Chondrocyte (in vitro differentiated cells): ENCODE results near the gene TRIM24. TPM values are rescaled to one million over a fixed set of nuclear protein-coding genes. Genes with fewer than 3 reads are reported as not detected.

Experiments
- DNase-seq: peaks from one replicate; pipeline ENCODE4 v3.0.0; 2021; ENCODE audit warnings: mixed read lengths, low spot score
- H3K27ac Mint-ChIP-seq: one replicate; pipeline ENCODE4 v1.8.0; 2021; ENCODE audit warnings: mild to moderate bottlenecking, moderate library complexity, mixed read lengths; ENCODE audit not compliant: unreplicated experiment
- H3K27me3 Mint-ChIP-seq: 2 replicates; pipeline ENCODE4 v1.8.0; 2021; ENCODE audit warnings: low read depth, mixed read lengths
- H3K36me3 Mint-ChIP-seq: 2 replicates; pipeline ENCODE4 v1.8.0; 2021; ENCODE audit warnings: low read depth, mixed read lengths
- H3K4me1 Mint-ChIP-seq: 2 replicates; pipeline ENCODE4 v1.8.0; 2021; ENCODE audit warnings: low read depth, mild to moderate bottlenecking, mixed read lengths
- H3K4me3 Mint-ChIP-seq: one replicate; pipeline ENCODE4 v1.8.0; 2021; ENCODE audit warnings: mild to moderate bottlenecking, moderate library complexity, mixed read lengths; ENCODE audit not compliant: unreplicated experiment
- H3K9me3 Mint-ChIP-seq: 2 replicates; pipeline ENCODE4 v1.8.0; 2021; ENCODE audit warnings: low read depth, mixed read lengths
- CTCF ChIP-seq: fragments of 200-600 bp; sonication (generic); IDR thresholded peaks from 2 replicates; pipeline ENCODE4 v1.5.0; 2021; ENCODE audit warnings: antibody characterized with exemption, mild to moderate bottlenecking, moderate library complexity
- total RNA-seq: library from RNA; stranded (reverse); gene quantifications from 3 replicates; pipeline ENCODE4 v1.2.1, GENCODE V29; 2021

TRIM24 gene
- total RNA-seq, 1 donor from 2014 or later: 31.6 TPM

- no peak for DNase-seq
- peaks cover 12% of the 10 kb centered on the region for H3K9me3 Mint-ChIP-seq
- peaks cover 4% of the 10 kb centered on the region for H3K36me3 Mint-ChIP-seq
- no peak overlapping the region for H3K4me3 Mint-ChIP-seq
- no peaks in the 10 kb centered on the region for H3K27me3 Mint-ChIP-seq
- H3K27ac Mint-ChIP-seq: no peak overlapping the region
- TF ChIP-seq CTCF: no peak
- H3K4me1 Mint-ChIP-seq: no peaks in the 10 kb centered on the region
These were observed 24.7 kb upstream of the TRIM24 start for GRCh38 chr7:138435231-138435919.

GRCh38 chr7:138436388-138436787 lies 23.7 kb upstream of the TRIM24 start:
- H3K36me3 Mint-ChIP-seq: peaks cover 3% of the 10 kb centered on the region
- no peak overlapping the region for H3K27ac Mint-ChIP-seq
- no peaks in the 10 kb centered on the region for H3K4me1 Mint-ChIP-seq
- no peak for DNase-seq
- H3K9me3 Mint-ChIP-seq: peaks cover 6% of the 10 kb centered on the region
- no peaks in the 10 kb centered on the region for H3K27me3 Mint-ChIP-seq
- TF ChIP-seq CTCF: no peak
- H3K4me3 Mint-ChIP-seq: no peak overlapping the region

DNA sequence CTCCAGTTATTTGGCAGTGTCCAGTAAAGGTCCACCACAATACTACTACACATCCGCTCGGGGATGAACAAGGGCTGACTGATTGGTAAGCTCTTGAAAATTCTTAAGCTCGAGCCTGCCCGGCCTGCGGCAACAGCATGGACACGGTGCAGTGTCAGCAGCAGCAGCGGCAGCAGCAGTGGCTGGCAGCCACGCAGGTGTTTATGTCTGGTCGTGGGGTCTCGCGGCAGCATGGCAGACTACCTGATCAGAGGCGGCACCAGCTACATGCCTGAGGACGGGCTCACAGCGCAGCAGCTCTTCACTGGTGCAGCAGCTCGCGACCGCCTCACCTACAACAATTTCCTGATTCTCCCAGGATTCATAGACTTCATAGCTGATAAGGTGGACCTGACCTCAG lies 19.6 kb upstream of the TRIM24 start:
- TF ChIP-seq CTCF: no peak
- no peak for DNase-seq
- Mint-ChIP-seq H3K36me3 (no peaks in the 10 kb centered on the region), H3K4me1 (no peaks in the 10 kb centered on the region), H3K27ac (no peak overlapping the region), H3K4me3 (no peak overlapping the region), H3K9me3 (no peaks in the 10 kb centered on the region), H3K27me3 (peaks cover 2% of the 10 kb centered on the region)

DNA sequence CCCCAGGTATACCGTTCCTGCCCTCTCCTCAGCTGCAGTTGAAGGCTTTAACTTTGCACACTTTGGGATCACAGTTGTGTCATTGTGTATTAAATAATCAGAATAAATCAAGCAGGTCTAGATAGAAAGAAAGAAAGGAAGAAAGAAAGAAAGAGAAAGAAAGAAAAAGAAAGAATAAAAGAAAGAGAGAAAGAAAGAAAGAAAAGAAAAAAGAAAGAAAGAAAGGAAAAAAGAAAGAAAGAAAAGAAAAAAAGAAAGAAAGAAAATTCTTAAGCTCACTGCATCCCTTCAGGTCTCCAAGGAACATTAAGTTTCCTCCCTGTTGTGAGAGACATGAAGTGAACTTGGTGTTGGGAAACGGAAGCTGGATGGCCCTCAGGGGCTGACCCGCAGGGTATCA lies 17.2 kb upstream of the TRIM24 start:
- Mint-ChIP-seq H3K9me3 (no peaks in the 10 kb centered on the region), H3K27me3 (peaks cover 2% of the 10 kb centered on the region), H3K4me3 (no peak overlapping the region), H3K36me3 (no peaks in the 10 kb centered on the region), H3K27ac (no peak overlapping the region), H3K4me1 (no peaks in the 10 kb centered on the region)
- no peak for TF ChIP-seq CTCF
- DNase-seq: no peak

DNA sequence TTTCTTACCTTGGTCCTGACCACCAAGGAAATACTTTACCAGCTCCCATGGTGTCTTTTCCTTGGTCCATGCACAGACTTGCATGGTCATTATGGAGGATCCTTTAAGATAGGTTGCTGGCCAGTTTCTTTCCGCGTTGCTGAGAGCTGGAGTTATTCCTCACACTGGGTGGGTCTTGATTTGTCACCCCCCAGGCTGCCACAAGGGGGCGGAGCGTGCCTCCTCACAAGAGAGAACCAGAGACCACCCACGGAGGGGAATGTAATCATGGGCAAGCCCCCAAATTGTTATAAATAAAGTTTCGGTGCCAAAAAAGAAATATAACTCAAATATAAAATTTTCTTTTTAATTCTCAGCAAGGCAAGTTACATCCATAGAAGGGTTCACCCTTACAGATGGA lies 10.5 kb upstream of the TRIM24 start:
- H3K27ac Mint-ChIP-seq: no peak overlapping the region
- no peaks in the 10 kb centered on the region for H3K36me3 Mint-ChIP-seq
- TF ChIP-seq CTCF: peak; percentile 48
- no peaks in the 10 kb centered on the region for H3K4me1 Mint-ChIP-seq
- no peak overlapping the region for H3K4me3 Mint-ChIP-seq
- no peaks in the 10 kb centered on the region for H3K27me3 Mint-ChIP-seq
- DNase-seq: no peak
- H3K9me3 Mint-ChIP-seq: no peaks in the 10 kb centered on the region
